ENCODE data around the gene SPART.

Gene SPART, protein sequence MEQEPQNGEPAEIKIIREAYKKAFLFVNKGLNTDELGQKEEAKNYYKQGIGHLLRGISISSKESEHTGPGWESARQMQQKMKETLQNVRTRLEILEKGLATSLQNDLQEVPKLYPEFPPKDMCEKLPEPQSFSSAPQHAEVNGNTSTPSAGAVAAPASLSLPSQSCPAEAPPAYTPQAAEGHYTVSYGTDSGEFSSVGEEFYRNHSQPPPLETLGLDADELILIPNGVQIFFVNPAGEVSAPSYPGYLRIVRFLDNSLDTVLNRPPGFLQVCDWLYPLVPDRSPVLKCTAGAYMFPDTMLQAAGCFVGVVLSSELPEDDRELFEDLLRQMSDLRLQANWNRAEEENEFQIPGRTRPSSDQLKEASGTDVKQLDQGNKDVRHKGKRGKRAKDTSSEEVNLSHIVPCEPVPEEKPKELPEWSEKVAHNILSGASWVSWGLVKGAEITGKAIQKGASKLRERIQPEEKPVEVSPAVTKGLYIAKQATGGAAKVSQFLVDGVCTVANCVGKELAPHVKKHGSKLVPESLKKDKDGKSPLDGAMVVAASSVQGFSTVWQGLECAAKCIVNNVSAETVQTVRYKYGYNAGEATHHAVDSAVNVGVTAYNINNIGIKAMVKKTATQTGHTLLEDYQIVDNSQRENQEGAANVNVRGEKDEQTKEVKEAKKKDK

DNA sequence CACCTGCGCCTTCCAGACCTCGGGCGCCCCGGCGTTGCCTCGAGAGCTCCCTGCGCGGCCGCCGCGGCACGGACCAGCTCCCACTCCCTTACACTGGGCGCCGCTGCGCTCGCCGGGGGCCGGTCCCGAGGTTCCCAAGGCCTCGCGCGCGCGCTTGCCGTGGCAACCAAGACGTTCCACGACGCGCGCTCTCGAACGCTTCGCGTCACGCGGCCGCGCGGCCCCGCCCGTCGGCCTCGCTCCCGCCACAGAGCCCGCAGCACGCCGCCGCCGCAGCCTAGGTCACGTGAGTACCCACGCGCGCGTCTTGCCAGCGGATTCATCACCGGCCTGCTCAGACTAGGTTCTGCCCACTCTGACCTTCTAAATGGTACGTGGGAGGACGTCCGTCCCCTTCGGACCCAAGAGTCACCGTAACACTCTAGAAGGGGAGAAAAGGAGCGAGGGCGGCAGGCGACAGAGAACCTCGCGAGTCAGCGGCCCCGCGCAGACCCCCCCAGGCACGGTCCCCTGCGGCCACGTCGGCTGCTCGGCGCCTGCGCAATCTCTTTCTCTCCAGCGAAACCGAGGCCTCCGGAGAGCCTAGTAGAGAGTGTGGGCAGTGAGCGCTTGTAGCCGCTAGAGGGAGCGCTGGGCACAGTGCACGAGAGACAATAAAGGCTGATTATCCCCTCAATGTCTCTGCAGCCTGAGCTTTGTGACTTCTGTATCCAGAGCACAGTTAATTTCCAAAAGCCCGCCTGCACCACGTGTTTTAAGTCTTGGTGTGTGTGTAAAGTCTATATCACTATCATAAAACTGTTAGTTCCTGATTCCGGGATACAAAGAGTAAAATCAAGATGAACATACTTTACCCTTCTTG is at the start of gene SPART:
SPART (minus strand) TSS at position 173 of the 862 bp plus-strand sequence. CDS start 10,564 bp downstream, outside the sequence.
- peak; percentile 84 to 89 for DNase-seq

DNA sequence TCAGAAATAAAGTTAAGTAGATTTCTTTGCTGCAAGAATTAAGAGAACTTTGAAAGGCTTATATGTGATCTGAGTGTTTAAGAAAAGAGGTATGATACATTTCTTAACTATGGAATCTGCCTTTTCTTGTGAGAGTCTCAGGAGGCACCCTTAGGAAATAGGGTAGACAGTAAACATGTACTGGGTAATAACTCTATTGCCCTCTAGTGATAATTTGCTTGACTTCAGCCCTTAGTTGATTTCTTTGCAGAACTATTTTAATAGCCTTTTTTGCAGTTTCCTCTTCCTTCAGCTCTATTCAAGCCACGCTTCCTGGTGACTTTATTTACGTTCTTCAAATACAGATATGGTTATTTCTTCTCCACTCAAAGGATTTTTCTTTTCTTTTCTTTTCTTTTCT is 49.1 kb upstream of the SPART start:
- DNase-seq: no peak

DNA sequence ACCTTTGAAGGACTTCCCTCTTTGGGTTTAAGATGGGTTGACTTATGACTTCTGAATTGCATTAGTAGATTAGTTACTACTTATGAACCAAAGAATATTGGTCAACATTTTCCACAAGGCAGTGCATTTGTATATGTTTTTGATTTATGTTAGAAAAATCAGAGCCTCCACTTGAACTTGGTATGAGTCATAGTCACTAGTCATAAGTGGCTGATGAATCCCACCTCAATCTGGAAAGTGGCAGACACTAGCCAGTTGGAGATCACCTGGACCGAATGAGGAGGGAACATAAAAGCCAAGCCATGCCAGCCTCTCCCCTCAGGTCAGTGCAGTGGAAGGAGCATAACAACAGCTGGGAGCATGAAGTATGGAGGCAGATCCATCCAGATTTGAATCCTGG is 39.3 kb upstream of the SPART start:
- DNase-seq: no peak

DNA sequence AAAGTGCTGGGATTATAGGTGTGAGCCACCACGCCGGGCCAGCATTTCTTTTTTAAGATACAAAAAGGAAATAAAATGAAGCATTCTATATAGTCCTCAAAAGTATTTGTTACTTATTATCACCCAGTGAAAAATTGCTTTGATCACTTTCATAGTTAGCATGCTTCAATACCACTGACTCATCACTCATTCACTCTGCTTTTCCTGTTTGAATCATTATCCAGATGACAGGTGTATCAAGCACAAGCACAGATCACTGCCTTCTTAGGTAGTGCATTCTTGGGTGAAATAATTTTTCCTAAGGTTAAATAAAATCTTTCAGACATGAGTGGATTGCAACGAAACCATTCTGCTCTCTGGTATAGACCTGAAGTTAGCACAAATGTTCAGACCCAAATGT is 35.8 kb upstream of the SPART start:
- no peak for DNase-seq

DNA sequence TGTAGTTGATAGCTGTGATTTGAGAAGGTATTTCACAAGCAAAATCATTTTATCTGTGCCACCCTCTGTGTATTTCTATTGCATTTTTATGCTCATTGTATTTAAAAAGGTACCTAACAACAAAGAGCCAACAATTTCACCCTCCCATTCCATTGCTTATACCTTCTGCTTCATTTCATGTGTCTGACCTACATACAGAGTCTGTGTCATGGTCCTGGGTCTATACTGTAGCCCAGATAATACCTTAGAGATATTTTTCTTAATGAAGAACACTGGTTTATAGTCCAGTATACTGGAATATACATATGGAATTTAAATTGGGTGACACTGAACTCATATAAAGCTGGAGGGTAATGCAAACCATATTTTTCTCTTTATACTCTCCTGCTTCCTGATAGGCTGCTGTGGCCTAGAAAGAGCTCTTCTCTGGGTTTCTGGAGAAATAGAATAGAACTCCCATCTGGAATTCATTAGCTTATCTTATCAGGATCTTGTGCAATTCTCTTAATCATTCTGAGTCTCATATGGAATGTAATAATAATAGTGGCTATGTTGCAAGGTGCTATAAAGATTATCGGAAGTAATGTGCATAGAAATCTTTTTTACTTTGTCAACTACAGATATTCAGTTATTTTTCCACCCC is 31.8 kb upstream of the SPART start:
- DNase-seq: no peak

DNA sequence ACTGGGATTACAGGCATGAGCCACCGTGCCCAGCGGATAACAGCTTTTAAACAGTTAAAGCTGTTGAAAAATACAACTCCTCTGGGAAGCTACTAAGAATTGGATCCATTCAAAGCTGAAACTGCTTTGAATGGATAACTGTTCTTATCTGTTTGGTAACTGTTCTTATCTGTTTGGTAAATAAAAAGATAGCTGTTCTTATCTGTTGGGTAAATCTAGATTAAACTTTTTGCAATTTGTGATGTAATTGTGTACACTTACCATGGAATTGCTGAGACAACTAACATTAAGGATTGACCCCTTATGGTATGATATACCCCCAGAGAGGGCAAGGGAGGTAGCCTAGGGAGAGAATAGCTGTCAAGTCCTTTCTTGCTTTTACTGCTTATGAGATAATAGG is 27.9 kb upstream of the SPART start:
- no peak for DNase-seq

DNA sequence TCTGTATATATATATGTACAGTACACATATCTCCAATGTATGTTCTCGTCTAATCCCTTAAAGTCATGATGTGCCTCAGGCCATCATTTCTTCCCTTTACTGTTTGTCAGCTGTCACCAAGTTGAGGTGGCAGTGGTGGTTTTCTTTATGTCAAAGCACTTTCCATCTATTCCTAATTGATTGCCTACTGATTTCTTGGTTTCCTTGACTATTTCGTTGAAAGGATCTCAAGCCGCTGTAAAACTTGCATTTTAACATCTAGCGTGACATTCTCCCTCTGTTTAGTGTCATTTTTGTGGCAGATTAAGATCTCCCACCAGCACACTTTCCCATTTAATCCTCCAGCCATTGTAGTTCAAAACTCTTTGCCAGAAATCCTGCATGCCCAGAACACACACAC is 25.0 kb upstream of the SPART start:
- no peak for DNase-seq

DNA sequence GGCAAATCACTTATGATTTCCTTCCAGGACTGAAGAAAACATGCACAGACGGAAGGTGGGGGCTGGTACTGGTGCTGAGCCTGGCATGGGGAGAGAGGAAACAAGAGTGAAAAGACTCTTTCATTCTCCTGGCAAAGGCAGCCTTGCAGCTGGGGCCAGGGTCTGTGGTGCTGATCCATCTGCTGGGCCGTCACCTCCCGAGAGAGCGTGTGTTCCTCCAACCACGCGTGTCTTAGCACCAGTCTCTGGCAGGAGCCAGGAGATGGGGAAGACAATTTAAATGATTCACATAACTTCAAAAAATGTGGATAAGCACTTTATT is 23.9 kb upstream of the SPART start:
- DNase-seq: no peak

DNA sequence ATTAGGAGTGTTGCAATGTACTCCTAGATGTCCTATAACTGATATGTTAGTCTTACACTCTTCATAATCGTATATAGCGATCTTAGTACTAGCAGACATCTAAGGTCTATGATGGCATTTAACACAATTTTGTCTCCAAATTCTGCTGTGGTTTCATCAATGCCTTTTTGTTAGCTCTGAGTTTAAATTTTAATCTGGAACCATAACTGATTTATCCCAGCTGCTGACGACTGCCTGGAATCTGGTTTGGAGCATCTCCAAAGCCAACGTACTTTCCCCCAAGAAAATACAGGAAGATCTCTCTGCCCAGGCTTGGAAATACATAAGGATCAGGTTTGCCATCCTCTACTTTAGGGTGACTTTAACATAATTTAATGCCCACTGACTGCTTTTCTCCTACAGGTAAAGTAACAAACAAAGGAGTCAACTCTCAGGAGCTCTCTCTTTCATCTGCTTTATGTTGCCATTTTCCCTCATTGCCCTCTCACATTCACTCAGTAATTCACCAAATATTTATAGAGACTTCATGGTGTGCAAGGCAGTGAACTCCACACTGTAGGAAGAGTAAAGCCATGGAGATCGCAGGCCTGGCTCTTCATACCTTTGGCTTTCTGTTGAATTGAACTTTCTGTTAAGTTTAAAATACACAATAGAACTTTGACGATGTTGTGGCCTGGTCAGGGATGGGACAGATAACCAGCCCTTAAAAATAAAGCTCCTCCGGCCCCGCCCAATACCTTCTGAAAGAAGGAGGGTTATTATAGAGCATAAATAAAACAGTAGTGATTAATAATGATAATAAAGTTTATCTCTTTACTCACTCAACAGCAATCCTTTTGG is 23.3 kb upstream of the SPART start:
- DNase-seq: no peak

DNA sequence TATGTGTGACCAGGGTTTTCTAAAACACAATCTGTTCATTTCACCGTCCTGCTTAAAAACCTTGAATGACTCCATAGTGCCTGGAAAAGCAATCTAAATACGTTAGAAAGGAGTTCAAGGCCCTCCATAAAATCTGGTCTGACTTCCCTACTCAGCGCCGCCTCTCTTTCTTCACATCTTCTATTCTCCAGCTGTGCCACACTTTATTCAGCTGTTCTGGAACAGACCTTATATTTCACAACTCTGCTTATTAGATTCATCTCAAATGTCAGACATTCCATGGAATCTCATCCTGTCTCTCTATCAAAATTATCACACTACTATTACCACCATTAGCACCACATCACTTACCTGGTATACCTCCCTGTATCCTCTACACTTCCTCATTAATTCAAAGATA is 19.8 kb upstream of the SPART start:
- DNase-seq: no peak

DNA sequence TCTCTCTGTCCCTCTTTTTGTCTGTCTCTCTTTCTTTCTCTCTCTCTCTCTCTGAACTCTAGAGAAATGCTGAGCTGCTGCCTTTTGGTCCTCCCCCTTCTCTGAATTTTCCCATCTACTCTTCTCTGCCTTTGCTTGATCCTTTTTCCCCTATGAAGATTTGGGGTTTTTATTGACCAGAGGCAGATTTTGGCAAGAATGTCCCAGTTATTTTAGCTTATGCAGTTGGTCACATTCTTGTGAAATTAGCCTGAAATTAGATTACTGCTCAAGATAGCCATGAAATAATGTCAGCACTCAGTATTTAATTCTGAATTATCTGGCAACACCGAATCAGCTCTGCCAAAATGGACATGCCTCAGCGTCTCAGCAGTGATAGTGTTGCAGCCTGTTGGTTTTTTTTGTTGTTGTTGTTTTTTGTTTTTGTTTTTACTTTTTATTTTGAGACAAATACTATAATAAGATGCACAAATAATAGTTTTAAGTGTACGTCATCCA is 17.2 kb upstream of the SPART start:
- no peak for DNase-seq

DNA sequence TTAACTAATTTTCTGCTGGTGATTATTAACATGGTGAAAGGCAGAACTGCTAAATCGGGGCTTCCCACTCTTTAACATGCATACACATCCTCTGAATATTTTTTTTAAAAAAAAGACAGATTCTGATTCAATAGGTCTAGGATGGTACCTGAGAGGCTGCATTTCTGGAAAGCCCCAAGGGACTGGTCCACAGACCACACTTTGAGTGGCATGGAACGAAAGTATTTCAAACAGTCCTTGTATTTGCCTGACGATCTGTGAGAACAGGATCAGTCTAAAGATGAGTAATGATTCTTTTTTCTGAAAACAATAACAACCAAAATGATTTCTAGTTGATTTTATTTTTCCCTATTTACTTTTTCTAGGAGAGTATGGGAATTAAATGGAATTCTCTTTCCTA is 16.7 kb upstream of the SPART start:
- DNase-seq: no peak

DNA sequence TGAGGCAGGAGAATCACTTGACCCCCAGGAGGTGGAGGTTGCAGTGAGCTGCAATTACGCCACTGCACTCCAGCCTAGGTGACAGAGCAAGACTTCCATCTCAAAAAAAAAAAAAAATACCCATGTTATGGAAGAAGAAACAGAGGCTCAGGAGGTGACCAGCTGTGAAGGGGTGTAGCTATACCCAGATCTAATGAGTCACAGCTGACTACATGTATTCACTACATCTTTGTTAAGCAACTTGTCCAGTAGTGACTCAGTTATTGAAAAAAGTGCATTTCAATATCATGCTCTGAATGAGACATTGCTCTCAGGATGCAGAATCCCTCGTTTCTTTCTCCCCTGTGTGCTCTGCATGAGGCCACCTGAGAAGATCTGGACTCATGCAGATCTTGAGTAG is 16.1 kb upstream of the SPART start:
- DNase-seq: no peak

DNA sequence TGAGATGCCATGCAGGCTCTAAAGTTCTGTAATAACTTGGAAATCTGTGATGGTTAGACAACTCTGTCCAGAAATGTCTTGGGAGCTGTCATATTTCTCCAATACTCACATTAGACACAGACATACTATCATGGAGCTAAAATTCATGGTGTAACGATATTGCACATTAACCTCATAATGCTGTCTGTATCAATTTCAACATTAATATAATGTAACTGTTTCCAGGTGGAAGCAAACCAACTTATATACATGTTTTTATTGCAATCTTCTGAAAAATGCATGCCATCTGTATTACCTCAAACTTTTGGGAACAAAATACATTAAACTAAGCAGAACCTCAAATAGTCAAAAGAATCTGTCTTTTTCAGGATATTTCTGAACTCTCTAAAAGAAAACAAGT is 14.7 kb upstream of the SPART start:
- no peak for DNase-seq

DNA sequence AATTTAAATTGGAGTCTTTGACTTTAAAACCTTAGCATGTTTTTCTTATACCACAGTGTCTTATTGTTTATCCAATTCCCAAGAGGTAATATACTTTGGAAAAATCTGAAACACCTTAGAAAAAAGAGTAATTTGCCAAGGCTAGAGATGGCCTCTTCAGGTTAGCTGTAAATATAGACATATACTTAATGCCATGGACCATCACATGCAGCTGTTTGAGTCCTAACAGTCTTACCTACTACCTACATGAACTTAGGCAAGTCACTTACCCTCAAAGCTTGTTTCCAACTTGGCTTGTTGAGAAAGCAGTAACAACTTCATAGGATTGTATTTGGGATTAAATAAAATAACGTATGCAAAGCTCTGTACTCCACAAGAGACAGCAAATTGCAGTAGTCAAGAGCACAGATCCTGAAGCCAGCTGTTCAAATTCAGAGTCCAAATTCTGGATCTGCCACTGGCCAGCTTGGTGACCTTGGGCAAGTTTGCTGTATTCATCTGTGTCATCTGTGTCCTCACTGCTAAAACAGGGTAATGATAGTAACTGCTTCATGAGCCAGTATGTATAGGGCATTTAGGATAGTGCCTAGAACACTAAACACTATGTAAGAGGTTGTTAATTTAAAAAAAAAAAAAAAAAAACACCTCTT is 13.2 kb upstream of the SPART start:
- DNase-seq: no peak

DNA sequence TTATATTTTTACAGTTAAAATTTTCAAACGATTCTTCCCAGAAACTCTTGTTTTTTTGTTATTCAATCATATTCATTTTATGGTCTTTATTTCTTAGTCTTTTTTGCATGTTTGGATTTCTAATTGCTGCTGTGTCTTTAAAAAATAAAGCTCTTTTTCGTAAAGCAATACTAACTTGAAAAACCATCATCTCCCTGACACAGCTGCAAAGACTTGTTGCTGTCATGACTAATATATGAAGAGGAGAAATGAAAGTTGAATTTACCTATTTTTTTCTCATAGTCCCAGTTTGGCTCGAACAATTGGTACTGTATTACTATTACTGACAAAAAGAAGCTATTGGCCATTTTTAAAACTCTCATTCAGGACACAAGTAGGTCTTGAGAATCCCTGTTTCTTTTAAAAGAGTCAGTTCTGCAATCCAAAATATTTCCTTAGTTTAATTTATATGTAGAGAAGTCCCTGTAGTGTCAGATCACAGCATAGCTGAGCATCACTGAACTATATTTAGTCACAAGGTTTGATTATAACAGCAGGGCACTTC is 12.1 kb upstream of the SPART start:
- DNase-seq: no peak

DNA sequence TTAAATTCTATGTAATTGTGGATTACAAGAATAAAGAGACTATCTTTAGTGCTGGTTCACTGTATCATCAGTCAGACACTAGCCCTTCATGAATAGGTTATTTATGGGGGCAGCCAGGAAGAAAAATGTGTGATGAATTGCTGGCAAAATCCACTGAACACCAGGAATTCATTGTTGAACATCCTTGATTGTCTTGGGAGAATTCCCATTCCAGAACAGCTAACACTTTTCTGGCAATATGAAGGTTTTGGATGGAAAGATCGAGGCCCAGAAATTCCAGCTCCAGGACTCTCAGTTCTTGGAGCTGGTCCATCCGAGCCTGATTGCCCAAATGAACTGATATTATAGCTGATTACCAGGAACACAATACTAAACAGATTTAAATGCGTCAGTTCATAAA is 11.5 kb upstream of the SPART start:
- no peak for DNase-seq

DNA sequence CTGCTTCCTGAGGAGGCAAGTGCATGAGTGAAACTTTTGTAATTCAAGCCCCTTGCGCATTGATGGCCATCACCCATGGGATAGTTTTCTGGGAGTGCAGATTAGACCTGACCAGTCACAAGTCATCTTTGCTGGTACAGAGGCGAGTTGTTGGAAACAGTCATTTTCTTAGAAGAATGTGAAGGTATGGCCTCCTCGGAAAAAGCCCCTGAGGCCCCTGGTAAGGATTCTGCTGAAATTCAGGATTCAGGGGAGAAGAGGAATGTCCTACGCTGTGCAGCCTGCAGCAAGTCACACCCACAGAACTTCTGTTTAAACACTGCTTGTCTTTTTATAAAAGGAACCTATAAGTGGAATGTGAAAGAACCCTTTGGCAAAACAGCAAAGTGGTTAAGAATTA is 11.0 kb upstream of the SPART start:
- DNase-seq: no peak

DNA sequence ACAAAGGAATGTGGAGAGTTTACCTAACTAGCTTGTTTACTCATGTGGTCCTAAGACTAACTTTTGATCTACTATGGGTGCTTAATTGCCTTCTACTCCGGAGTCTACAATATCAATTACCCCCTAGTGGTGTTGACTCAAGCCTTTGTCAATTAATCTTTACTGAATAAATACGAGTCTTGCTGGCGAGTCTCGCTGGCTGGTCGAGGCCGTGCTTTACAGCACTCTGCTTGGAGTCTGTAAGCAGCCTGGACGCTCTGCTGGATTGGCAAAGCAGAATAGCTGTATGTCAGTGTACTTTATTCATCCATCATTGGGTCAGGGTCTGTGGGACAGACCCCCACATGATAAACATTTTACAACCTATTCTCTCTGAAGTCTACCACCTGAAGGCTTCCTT is 9.9 kb upstream of the SPART start:
- DNase-seq: no peak

DNA sequence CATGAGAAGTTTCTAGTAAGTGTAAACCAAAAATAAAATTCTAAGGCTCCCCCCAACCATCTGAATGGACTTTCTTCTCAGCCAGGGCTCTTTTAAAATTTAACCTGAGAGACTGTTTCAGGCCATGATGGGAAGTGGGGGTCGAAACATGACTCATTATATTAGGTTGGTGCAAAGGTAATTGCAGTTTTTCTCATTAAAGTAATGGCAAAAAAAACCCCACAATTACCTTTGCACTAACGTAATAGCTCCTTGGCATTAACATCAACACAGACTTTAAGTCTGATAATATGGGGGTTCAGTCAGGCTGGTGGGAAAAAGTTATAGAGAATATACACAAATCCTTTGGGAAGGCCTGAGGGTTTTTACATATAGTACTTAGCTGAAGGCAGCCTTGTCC is 9.4 kb upstream of the SPART start:
- DNase-seq: no peak
